Vagina (tissue), 2 donors: ENCODE measurements around the gene ANHX. TPM values are rescaled to one million over a fixed set of nuclear protein-coding genes. Genes with fewer than 3 reads are reported as not detected.

Experiments used
- DNase-seq, 2 donors: peaks; one replicate each; pipeline ENCODE4 v3.0.0-alpha.2; 2017; ENCODE audit errors: extremely low spot score in 2 of 2
- H3K27ac ChIP-seq: fragments of 200-600 bp; sonication (generic); one replicate; pipeline ENCODE4 v1.5.1; 2019
- H3K27me3 ChIP-seq: fragments of 200-600 bp; sonication (generic); one replicate; pipeline ENCODE4 v1.5.1; 2019
- H3K36me3 ChIP-seq, 2 donors: fragments of 200-600 bp; sonication (generic); one replicate each; pipeline ENCODE4 v1.5.1; 2017 to 2019
- H3K4me1 ChIP-seq: fragments of 200-600 bp; sonication (generic); one replicate; pipeline ENCODE4 v1.5.1; 2019
- H3K4me3 ChIP-seq, 2 donors: fragments of 200-600 bp; sonication (generic); 1 replicate in 1 of 2; 2 replicates in 1 of 2; pipeline ENCODE4 v1.5.1; 2016 to 2019
- H3K9me3 ChIP-seq: fragments of 200-600 bp; sonication (generic); one replicate; pipeline ENCODE4 v1.5.1; 2019
- CTCF ChIP-seq, 3 experiments: fragments of 450-650 bp in 2 of 3; fragments of 200-600 bp in 1 of 3; sonication (generic) in 1 of 3; IDR thresholded peaks; one replicate each; pipeline ENCODE4 v1.5.1; 2017 to 2019; ENCODE audit warnings: antibody characterized with exemption in 3 of 3, mild to moderate bottlenecking in 2 of 3, moderate library complexity in 2 of 3
- POLR2A ChIP-seq, 2 donors: fragments of 450-650 bp; IDR thresholded peaks; one replicate each; pipeline ENCODE4 v1.6.1; 2017; ENCODE audit warnings: antibody characterized with exemption in 2 of 2, mild to moderate bottlenecking in 2 of 2, moderate library complexity in 2 of 2
- POLR2AphosphoS5 ChIP-seq, 2 donors: sonication (generic); formaldehyde crosslinking; IDR thresholded peaks; one replicate each; pipeline ENCODE4 v1.9.0; 2017; ENCODE audit warnings: antibody characterized with exemption in 2 of 2, mild to moderate bottlenecking in 2 of 2, low read depth in 1 of 2; ENCODE audit not compliant: insufficient read depth in 1 of 2
- intact Hi-C: fragments of 100-400 bp; cut with DNase I; formaldehyde crosslinking; loops from one replicate; pipeline ENCODE4 v1.15.1; 2023
- total RNA-seq: library from RNA; depleted of rRNA; stranded (reverse); fragments of >200 nt; gene quantifications from one replicate; pipeline ENCODE4 v1.2.3, GENCODE V29; 2016

ANHX gene
- total RNA-seq, 1 donor from 2014 or later: not detected

- Histone ChIP-seq H3K9me3 (no peaks in the 10 kb centered on the region), H3K27ac (no peak overlapping the region), H3K4me3 (no peak overlapping the region), H3K4me1 (no peaks in the 10 kb centered on the region), H3K27me3 (no peaks in the 10 kb centered on the region), H3K36me3 (no peaks in the 10 kb centered on the region)
- intact Hi-C loops: no loop called here
- no peak for DNase-seq
- TF ChIP-seq POLR2AphosphoS5 (IDR thresholded peaks at IDR 0.05; ENCODE audit: insufficient read depth in 1 of 2, low read depth in 1 of 2) (no peak), POLR2A (IDR thresholded peaks at IDR 0.05) (no peak), CTCF (IDR thresholded peaks at IDR 0.05) (no peak)
These were observed 14.4 kb downstream of the ANHX start for GRCh38 chr12:133221241-133221640.

- H3K9me3 ChIP-seq: peaks cover 5% of the 10 kb centered on the region
- DNase-seq: no peak
- no peak overlapping the region for H3K4me3 ChIP-seq
- no peak overlapping the region for H3K27ac ChIP-seq
- H3K27me3 ChIP-seq: no peaks in the 10 kb centered on the region
- H3K36me3 ChIP-seq: no peaks in the 10 kb centered on the region
- intact Hi-C loops: no loop called here
- TF ChIP-seq CTCF (IDR thresholded peaks at IDR 0.05) (no peak), POLR2AphosphoS5 (IDR thresholded peaks at IDR 0.05; ENCODE audit: insufficient read depth in 1 of 2, low read depth in 1 of 2) (no peak), POLR2A (IDR thresholded peaks at IDR 0.05) (no peak)
- no peaks in the 10 kb centered on the region for H3K4me1 ChIP-seq
These were observed 15.2 kb downstream of the ANHX start for GRCh38 chr12:133220521-133220920.

GRCh38 chr12:133217219-133217618, 18.5 kb downstream of the ANHX start:
- no peak overlapping the region for H3K27ac ChIP-seq
- no peak for DNase-seq
- H3K36me3 ChIP-seq: no peaks in the 10 kb centered on the region
- intact Hi-C loops: no loop called here
- H3K27me3 ChIP-seq: no peaks in the 10 kb centered on the region
- H3K4me1 ChIP-seq: no peaks in the 10 kb centered on the region
- TF ChIP-seq POLR2A (IDR thresholded peaks at IDR 0.05): no peak
- TF ChIP-seq POLR2AphosphoS5 (IDR thresholded peaks at IDR 0.05; ENCODE audit: insufficient read depth in 1 of 2, low read depth in 1 of 2): no peak
- no peak for TF ChIP-seq CTCF (IDR thresholded peaks at IDR 0.05)
- H3K4me3 ChIP-seq: no peak overlapping the region
- H3K9me3 ChIP-seq: peaks cover 8% of the 10 kb centered on the region

- Histone ChIP-seq H3K4me1 (no peaks in the 10 kb centered on the region), H3K36me3 (no peaks in the 10 kb centered on the region), H3K4me3 (no peak overlapping the region), H3K27ac (no peak overlapping the region), H3K9me3 (peaks cover 13% of the 10 kb centered on the region), H3K27me3 (no peaks in the 10 kb centered on the region)
- no peak for TF ChIP-seq POLR2A (IDR thresholded peaks at IDR 0.05)
- no peak for TF ChIP-seq POLR2AphosphoS5 (IDR thresholded peaks at IDR 0.05; ENCODE audit: insufficient read depth in 1 of 2, low read depth in 1 of 2)
- TF ChIP-seq CTCF (IDR thresholded peaks at IDR 0.05): no peak
- intact Hi-C loops: no loop called here
- DNase-seq: no peak
These were observed 20.0 kb downstream of the ANHX start for GRCh38 chr12:133215724-133216123.

- peaks cover 9 to 46% of the 10 kb centered on the region in 2 donors for H3K36me3 ChIP-seq
- TF ChIP-seq POLR2A (IDR thresholded peaks at IDR 0.05): no peak
- TF ChIP-seq CTCF (IDR thresholded peaks at IDR 0.05): no peak
- no peaks in the 10 kb centered on the region for H3K4me1 ChIP-seq
- H3K4me3 ChIP-seq: no peak overlapping the region
- intact Hi-C loops: no loop called here
- H3K9me3 ChIP-seq: peaks cover 92% of the 10 kb centered on the region
- H3K27ac ChIP-seq: no peak overlapping the region
- no peaks in the 10 kb centered on the region for H3K27me3 ChIP-seq
- no peak for DNase-seq
These were observed 29.3 kb downstream of the ANHX start for GRCh38 chr12:133206390-133206789.
